Thyroid gland (tissue), 4 donors: Measurements from ENCODE around the gene ZNF519. TPM values are rescaled to one million over a fixed set of nuclear protein-coding genes. Genes with fewer than 3 reads are reported as not detected.
A peak's percentile ranks its signal among the peaks of the same experiment; 100 is the strongest.

Experiments
- DNase-seq, 2 donors: peaks; one replicate each; pipeline ENCODE4 v3.0.0-alpha.2; 2019
- H3K27ac ChIP-seq, 3 donors: fragments of 200-600 bp; sonication (generic); 1 replicate in 2 of 3; 2 replicates in 1 of 3; pipeline ENCODE4 v1.5.1; 2016 to 2019; ENCODE audit warnings: mild to moderate bottlenecking in 1 of 3, moderate library complexity in 1 of 3
- H3K27me3 ChIP-seq: fragments of 200-600 bp; sonication (generic); one replicate; pipeline ENCODE4 v1.5.1; 2019
- H3K36me3 ChIP-seq, 2 donors: fragments of 200-600 bp; sonication (generic); one replicate each; pipeline ENCODE4 v1.5.1; 2016 to 2019
- H3K4me1 ChIP-seq, 2 donors: fragments of 200-600 bp; sonication (generic); one replicate each; pipeline ENCODE4 v1.5.1; 2017 to 2019
- H3K4me3 ChIP-seq, 3 donors: fragments of 200-600 bp; sonication (generic); replicated peaks in 1 of 3; 1 replicate in 2 of 3; 2 replicates in 1 of 3; pipeline ENCODE4 v1.5.1; 2016; ENCODE audit warnings: mild to moderate bottlenecking in 1 of 3
- H3K9me3 ChIP-seq: fragments of 200-600 bp; sonication (generic); one replicate; pipeline ENCODE4 v1.5.1; 2017
- CTCF ChIP-seq, 6 experiments: fragments of 200-600 bp in 3 of 6; fragments of 450-650 bp in 3 of 6; sonication (generic) in 3 of 6; IDR thresholded peaks; one replicate each; pipeline ENCODE4 v1.5.1; 2016 to 2019; ENCODE audit warnings: antibody characterized with exemption in 6 of 6, mild to moderate bottlenecking in 2 of 6, inconsistent platforms in 1 of 6, moderate library complexity in 1 of 6
- POLR2A ChIP-seq, 2 donors: fragments of 450-650 bp; IDR thresholded peaks; one replicate each; pipeline ENCODE4 v1.6.1; 2017; ENCODE audit warnings: antibody characterized with exemption in 2 of 2, mild to moderate bottlenecking in 2 of 2, moderate library complexity in 1 of 2
- WGBS, 2 donors: methylation state at CpG; one replicate each; pipeline ENCODE4 v1.1.5; 2017; 5-methylcytosine and 5-hydroxymethylcytosine counted together
- intact Hi-C: fragments of 100-400 bp; cut with DNase I; formaldehyde crosslinking; loops from one replicate; pipeline ENCODE4 v1.15.1; 2023
- total RNA-seq, 4 donors: library from RNA; depleted of rRNA; stranded (reverse); fragments of >200 nt; gene quantifications; one replicate each; pipeline ENCODE4 v1.2.3, GENCODE V29; 2016

ZNF519 gene
- total RNA-seq, 4 donors from 2014 or later, result 2.9 to 12.0 (median 8.5) TPM

GRCh38 chr18:14093307-14093915, 38.8 kb downstream of the ZNF519 start:
- no peak for DNase-seq
- WGBS, 2 donors, result 72 to 75% methylated on average over 1 of the region's 1 CpG
- intact Hi-C loops, result no loop called here
- H3K4me3 ChIP-seq, result no peak overlapping the region
- no peaks in the 10 kb centered on the region for H3K27me3 ChIP-seq
- H3K27ac ChIP-seq, result no peak overlapping the region
- H3K9me3 ChIP-seq, result no peaks in the 10 kb centered on the region
- H3K4me1 ChIP-seq, result no peaks in the 10 kb centered on the region
- no peaks in the 10 kb centered on the region for H3K36me3 ChIP-seq
- TF ChIP-seq POLR2A (IDR thresholded peaks at IDR 0.05) (no peak), CTCF (IDR thresholded peaks at IDR 0.05) (no peak)

DNA sequence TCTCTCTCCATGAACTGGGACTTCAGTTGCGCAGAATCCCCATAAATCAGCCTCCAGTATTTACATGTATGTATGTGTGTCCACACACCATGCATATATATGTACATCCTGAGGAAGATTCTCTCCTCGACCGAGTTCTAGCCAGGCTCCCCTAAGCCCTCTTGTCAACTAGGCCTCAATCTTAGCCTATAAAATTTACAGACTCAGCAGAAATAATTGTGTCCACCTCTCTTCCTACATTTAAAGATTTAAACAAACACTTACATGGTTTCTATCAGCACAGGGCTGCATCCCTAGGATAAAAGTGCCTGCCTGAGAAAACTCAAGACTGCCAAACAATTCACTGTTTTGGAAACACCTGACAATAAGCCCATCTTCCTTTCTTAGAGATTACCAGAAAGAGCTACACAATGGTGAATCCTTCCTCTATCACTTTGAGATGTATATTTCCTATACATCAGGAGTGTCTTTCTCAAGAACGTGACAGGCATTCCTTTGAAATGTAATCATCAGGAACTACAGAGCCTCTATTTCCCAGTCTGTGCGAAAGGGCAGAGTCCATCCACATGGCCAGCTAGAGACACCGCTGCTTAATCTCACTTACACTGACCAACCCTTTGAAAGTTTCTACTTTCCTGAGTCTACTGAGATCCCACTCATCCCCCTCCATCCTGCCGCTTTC, 39.5 kb downstream of the ZNF519 start:
- no peaks in the 10 kb centered on the region for H3K9me3 ChIP-seq
- DNase-seq, result no peak
- H3K4me3 ChIP-seq, result no peak overlapping the region
- H3K27me3 ChIP-seq, result no peaks in the 10 kb centered on the region
- H3K36me3 ChIP-seq, result no peaks in the 10 kb centered on the region
- no peak overlapping the region for H3K27ac ChIP-seq
- H3K4me1 ChIP-seq, result no peaks in the 10 kb centered on the region
- 92 to 94% methylated on average over 7 of the region's 7 CpGs for WGBS, 2 donors
- TF ChIP-seq CTCF (IDR thresholded peaks at IDR 0.05) (no peak), POLR2A (IDR thresholded peaks at IDR 0.05) (no peak)
- intact Hi-C loops, result no loop called here

GRCh38 chr18:14089781-14090180, 42.5 kb downstream of the ZNF519 start:
- no peak overlapping the region for H3K4me3 ChIP-seq
- H3K27ac ChIP-seq, result no peak overlapping the region
- H3K36me3 ChIP-seq, result no peaks in the 10 kb centered on the region
- H3K9me3 ChIP-seq, result no peaks in the 10 kb centered on the region
- intact Hi-C loops, result no loop called here
- no peaks in the 10 kb centered on the region for H3K27me3 ChIP-seq
- no peaks in the 10 kb centered on the region for H3K4me1 ChIP-seq
- WGBS, 2 donors, result 88 to 93% methylated on average over 10 of the region's 10 CpGs
- no peak for DNase-seq
- no peak for TF ChIP-seq POLR2A (IDR thresholded peaks at IDR 0.05)
- no peak for TF ChIP-seq CTCF (IDR thresholded peaks at IDR 0.05)

DNA sequence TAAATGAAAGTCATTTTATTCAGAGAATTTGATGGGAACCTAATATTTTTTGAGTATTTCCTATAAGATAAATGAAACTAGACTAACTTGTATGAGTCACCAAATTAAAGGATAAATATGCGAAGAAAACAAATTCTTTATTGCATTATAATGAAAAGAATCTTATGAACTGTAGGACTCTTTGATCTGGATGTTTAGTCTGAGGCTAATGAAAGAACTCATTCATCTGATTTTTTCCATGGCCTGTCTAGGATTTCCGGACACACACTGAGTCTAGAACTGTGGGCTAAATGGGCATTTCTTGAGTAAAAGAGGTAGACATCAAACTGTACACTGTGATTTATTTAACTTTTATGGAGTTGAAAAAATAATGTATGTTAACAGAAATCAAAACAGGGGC, 43.0 kb downstream of the ZNF519 start:
- Histone ChIP-seq H3K27me3 (no peaks in the 10 kb centered on the region), H3K36me3 (no peaks in the 10 kb centered on the region), H3K4me3 (no peak overlapping the region), H3K27ac (no peak overlapping the region), H3K4me1 (no peaks in the 10 kb centered on the region), H3K9me3 (no peaks in the 10 kb centered on the region)
- 92 to 93% methylated on average over 2 of the region's 2 CpGs for WGBS, 2 donors
- intact Hi-C loops, result no loop called here
- TF ChIP-seq CTCF (IDR thresholded peaks at IDR 0.05) (no peak), POLR2A (IDR thresholded peaks at IDR 0.05) (no peak)
- DNase-seq, result no peak

- Histone ChIP-seq H3K4me3 (no peak overlapping the region), H3K4me1 (no peaks in the 10 kb centered on the region), H3K9me3 (no peaks in the 10 kb centered on the region), H3K36me3 (no peaks in the 10 kb centered on the region), H3K27ac (no peak overlapping the region), H3K27me3 (no peaks in the 10 kb centered on the region)
- intact Hi-C loops, result no loop called here
- DNase-seq, result no peak
- WGBS, 2 donors, result 31 to 32% methylated on average over 9 of the region's 9 CpGs
- peak in 4 of 6 experiments; percentile 17 to 62 (median 48) for TF ChIP-seq CTCF (IDR thresholded peaks at IDR 0.05)
- no peak for TF ChIP-seq POLR2A (IDR thresholded peaks at IDR 0.05)
Measured at GRCh38 chr18:14086458-14087231, 45.6 kb downstream of the ZNF519 start.
